Common myeloid progenitor, CD34-positive (primary cell): ENCODE measurements around the gene RAB25.
"Not testable (repeated sequence)": the region's sequence is repeated elsewhere in the genome, so short reads cannot be mapped to it uniquely, and the experiment has no call there.

Experiments
- CTCF ChIA-PET: fragments of 350-600 bp; sonication (Branson Sonifier 250); formaldehyde crosslinking; loops from one replicate; lab custom pipeline; 2021; ENCODE audit warnings: antibody characterized with exemption; lab: Charles Lee
- POLR2A ChIA-PET: fragments of 350-600 bp; sonication (Branson Sonifier 250); formaldehyde crosslinking; loops from one replicate; lab custom pipeline; 2021; ENCODE audit warnings: antibody characterized with exemption; lab: Charles Lee
- DNase-seq, 3 donors: peaks; one replicate each; pipeline versions ENCODE4 v3.0.0 to v3.0.0-alpha.2; 2013
- H3K27ac ChIP-seq, 2 experiments: 1 replicate in 1 of 2; 2 replicates in 1 of 2; pipeline ENCODE4 v1.7.0; 2013; ENCODE audit warnings: inconsistent platforms in 2 of 2, low read length in 2 of 2, mild to moderate bottlenecking in 2 of 2, low read depth in 1 of 2, moderate library complexity in 1 of 2; ENCODE audit not compliant: severe bottlenecking in 2 of 2, insufficient read depth in 1 of 2, poor library complexity in 1 of 2
- H3K27me3 ChIP-seq, 5 experiments: replicated peaks in 2 of 5; 1 replicate in 3 of 5; 2 replicates in 2 of 5; pipeline versions ENCODE4 v1.6.1 to v1.7.0; 2013; ENCODE audit warnings: low read length in 4 of 5, mild to moderate bottlenecking in 2 of 5, moderate library complexity in 2 of 5, inconsistent platforms in 1 of 5; ENCODE audit not compliant: insufficient read depth in 5 of 5, control insufficient read depth in 4 of 5
- H3K36me3 ChIP-seq, 4 experiments: 1 replicate in 2 of 4; 2 replicates in 2 of 4; pipeline versions ENCODE4 v1.6.1 to v1.7.0; 2013; ENCODE audit warnings: low read length in 3 of 4, control low read depth in 1 of 4, mild to moderate bottlenecking in 1 of 4; ENCODE audit not compliant: control insufficient read depth in 4 of 4, insufficient read depth in 4 of 4
- H3K4me1 ChIP-seq, 4 experiments: 1 replicate in 3 of 4; 2 replicates in 1 of 4; pipeline versions ENCODE4 v1.6.1 to v1.7.1; 2013; ENCODE audit warnings: low read length in 3 of 4, mild to moderate bottlenecking in 3 of 4, control low read depth in 1 of 4, inconsistent platforms in 1 of 4, moderate library complexity in 1 of 4; ENCODE audit not compliant: control insufficient read depth in 4 of 4, insufficient read depth in 4 of 4; ENCODE audit errors: control extremely low read depth in 1 of 4
- H3K4me3 ChIP-seq, 7 experiments: 1 replicate in 4 of 7; 2 replicates in 3 of 7; pipeline versions ENCODE4 v1.5.1 to v1.7.0; 2013; ENCODE audit warnings: mild to moderate bottlenecking in 7 of 7, low read length in 6 of 7, moderate library complexity in 6 of 7, inconsistent platforms in 2 of 7, low read depth in 2 of 7, control low read depth in 1 of 7; ENCODE audit not compliant: insufficient read depth in 4 of 7, control insufficient read depth in 1 of 7; ENCODE audit errors: extremely low read depth in 1 of 7
- H3K9me3 ChIP-seq, 5 experiments: 1 replicate in 4 of 5; 2 replicates in 1 of 5; pipeline versions ENCODE4 v1.6.1 to v1.7.1; 2013; ENCODE audit warnings: low read length in 4 of 5, mild to moderate bottlenecking in 2 of 5, inconsistent platforms in 1 of 5, low read depth in 1 of 5, moderate library complexity in 1 of 5; ENCODE audit not compliant: control insufficient read depth in 4 of 5, insufficient read depth in 2 of 5; ENCODE audit errors: control extremely low read depth in 1 of 5
- WGBS: methylation state at CpG from one replicate; pipeline ENCODE4 v1.1.5; 2013; ENCODE audit not compliant: insufficient coverage; 5-methylcytosine and 5-hydroxymethylcytosine counted together

Gene RAB25

GRCh38 chr1:156114919-156115513 is 54.1 kb downstream of the RAB25 start:
- ChIA-PET POLR2A (interaction anchor here (0.8 to 3.6 kb wide), 6 partner anchors 9 to 18 kb away, joined by 4 to 27 read pairs (median 8); no protein-coding TSS in a partner anchor), CTCF (interaction anchor here (0.6 to 33.0 kb wide), 4 partner anchors 14 to 81 kb away, joined by 3 to 1191 read pairs (median 59); partner anchors contain the start of gene MEX3A)
- peaks cover 0 to 8% (median 0%) of the 10 kb centered on the region in 4 experiments for H3K36me3 ChIP-seq
- H3K27ac ChIP-seq, result peak overlapping the region in 1 of 2 experiments; percentile 86
- WGBS, result 0% methylated on average over 34 of the region's 49 CpGs
- H3K4me1 ChIP-seq, result peaks cover under 1 to 55% (median 44%) of the 10 kb centered on the region in 4 experiments
- DNase-seq, result no peak
- H3K9me3 ChIP-seq, result no peaks in the 10 kb centered on the region
- H3K27me3 ChIP-seq, result peaks cover 0 to 54% (median 23%) of the 10 kb centered on the region in 5 experiments
- peak overlapping the region; percentile 69 to 95 (median 90) for H3K4me3 ChIP-seq

GRCh38 chr1:156115514-156116374 is 54.8 kb downstream of the RAB25 start:
- DNase-seq, result peak in 2 of 3 donors; percentile 39 to 48
- 15% methylated on average over 16 of the region's 19 CpGs for WGBS
- H3K27me3 ChIP-seq, result peaks cover 0 to 54% (median 23%) of the 10 kb centered on the region in 5 experiments
- H3K36me3 ChIP-seq, result peaks cover 0 to 8% (median 0%) of the 10 kb centered on the region in 4 experiments
- H3K4me3 ChIP-seq, result peak overlapping the region; percentile 69 to 95 (median 90)
- peaks cover 3 to 60% (median 49%) of the 10 kb centered on the region in 4 experiments for H3K4me1 ChIP-seq
- CTCF ChIA-PET, result interaction anchor here (1.0 to 33.0 kb wide), 3 partner anchors 13 to 20 kb away, joined by 3 to 1191 read pairs (median 115); partner anchors contain the start of gene MEX3A
- POLR2A ChIA-PET, result interaction anchor here (1.1 to 3.6 kb wide), 6 partner anchors 8 to 19 kb away, joined by 8 to 27 read pairs (median 8); no protein-coding TSS in a partner anchor
- peak overlapping the region in 1 of 2 experiments; percentile 86 for H3K27ac ChIP-seq
- no peaks in the 10 kb centered on the region for H3K9me3 ChIP-seq

- H3K27ac ChIP-seq, H3K9me3 ChIP-seq, DNase-seq, H3K36me3 ChIP-seq: not testable (repeated sequence)
- ChIA-PET POLR2A (interaction anchor here (1.6 to 3.6 kb wide), 2 partner anchors 11 to 19 kb away, joined by 9 to 13 read pairs; no protein-coding TSS in a partner anchor), CTCF (interaction anchor here (12.0 to 33.0 kb wide), 2 partner anchors 12 to 21 kb away, joined by 115 to 1191 read pairs; partner anchors contain the start of gene MEX3A)
- peaks cover 3 to 60% (median 49%) of the 10 kb centered on the region in 4 experiments for H3K4me1 ChIP-seq
- H3K4me3 ChIP-seq, result peak overlapping the region in 5 of 7 experiments; percentile 0 to 95 (median 37)
- peaks cover 0 to 48% (median 23%) of the 10 kb centered on the region in 5 experiments for H3K27me3 ChIP-seq
- WGBS, result 100% methylated on average over 1 of the region's 5 CpGs
These were observed 55.8 kb downstream of the RAB25 start for GRCh38 chr1:156116731-156117130.

DNA sequence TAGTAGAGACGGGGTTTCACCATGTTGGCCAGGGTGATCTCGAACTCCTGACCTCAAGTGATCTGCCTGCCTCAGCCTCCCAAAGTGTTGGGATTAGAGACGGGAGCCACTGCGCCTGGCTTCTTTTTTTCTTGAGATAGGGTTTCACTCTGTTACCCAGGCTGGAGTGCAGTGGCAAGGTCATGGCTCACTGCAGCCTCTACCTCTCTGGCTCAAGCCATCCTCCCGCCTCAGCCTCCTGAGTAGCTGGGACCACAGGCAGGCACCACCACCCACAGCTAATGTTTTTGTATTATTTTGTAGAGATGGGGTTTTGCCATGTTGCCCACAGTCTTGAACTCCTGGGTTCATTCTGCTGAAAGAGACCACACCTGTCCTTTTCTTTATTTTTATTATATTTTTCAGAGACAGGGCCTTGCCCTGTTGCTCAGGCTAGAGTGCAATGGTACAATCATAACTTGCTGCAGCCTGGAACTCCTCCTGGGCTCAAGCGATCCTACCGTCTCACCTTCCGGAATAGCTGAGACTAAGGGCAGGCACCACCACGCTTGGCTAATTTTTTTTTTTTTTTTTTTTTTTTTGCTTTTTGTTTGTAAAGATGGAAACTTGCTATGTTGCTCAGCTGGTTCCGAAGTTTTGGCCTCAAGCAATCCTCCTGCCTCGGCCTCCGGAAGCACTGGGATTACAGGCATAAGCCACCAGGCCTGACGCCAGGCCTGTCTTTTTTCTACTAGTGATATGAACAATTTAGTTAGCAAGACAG is 56.6 kb downstream of the RAB25 start:
- POLR2A ChIA-PET, result no interaction called here
- Histone ChIP-seq H3K9me3 (no peaks in the 10 kb centered on the region), H3K27ac (peak overlapping the region in 1 of 2 experiments; percentile 29), H3K27me3 (peaks cover 0 to 41% (median 22%) of the 10 kb centered on the region in 5 experiments), H3K4me1 (peaks cover 3 to 56% (median 46%) of the 10 kb centered on the region in 4 experiments), H3K36me3 (peaks cover 0 to 8% (median 0%) of the 10 kb centered on the region in 4 experiments), H3K4me3 (no peak overlapping the region)
- WGBS, result 100% methylated on average over 7 of the region's 13 CpGs
- CTCF ChIA-PET, result interaction anchor here (12.0 to 33.0 kb wide), 2 partner anchors 11 to 22 kb away, joined by 115 to 1191 read pairs; partner anchors contain the start of gene MEX3A
- no peak for DNase-seq

DNA sequence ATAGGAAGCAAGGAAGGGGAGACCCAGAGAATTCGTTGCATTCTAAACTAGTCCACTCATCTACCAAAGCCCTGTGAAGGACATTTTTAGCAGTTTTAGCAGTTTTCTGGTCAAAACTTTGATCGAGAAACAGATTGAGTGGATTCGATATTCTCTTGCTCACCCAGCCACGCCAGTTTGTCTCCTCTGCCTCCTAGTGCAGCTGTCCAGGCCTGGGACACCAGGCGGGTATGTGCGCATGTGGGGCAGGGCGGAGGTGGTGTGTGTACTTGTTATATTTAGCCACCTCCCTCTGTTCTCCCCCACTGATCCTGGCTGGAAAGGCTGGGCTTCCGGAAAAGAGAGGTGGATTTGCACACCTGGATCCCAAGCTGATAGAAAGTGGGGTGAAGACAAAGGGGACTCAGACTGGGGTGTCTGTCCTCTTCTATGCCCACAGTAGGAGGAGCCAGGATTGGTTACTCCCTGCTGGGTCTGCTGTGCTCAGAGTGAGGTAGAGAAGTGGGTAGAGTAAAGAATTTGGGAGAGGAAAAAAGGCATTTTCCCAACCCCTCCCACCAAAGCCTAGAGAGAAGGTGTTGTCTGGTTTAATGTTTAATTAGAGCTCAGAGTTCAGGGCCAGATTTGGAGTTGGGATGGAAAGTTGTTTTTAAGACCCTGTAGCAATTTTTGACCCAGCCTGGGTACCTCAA is 57.4 kb downstream of the RAB25 start:
- Histone ChIP-seq H3K27ac (peak overlapping the region in 1 of 2 experiments; percentile 29), H3K4me3 (no peak overlapping the region), H3K27me3 (peaks cover 0 to 34% (median 22%) of the 10 kb centered on the region in 5 experiments), H3K4me1 (peaks cover 3 to 59% (median 51%) of the 10 kb centered on the region in 4 experiments), H3K9me3 (no peaks in the 10 kb centered on the region), H3K36me3 (peaks cover 0 to 8% (median 0%) of the 10 kb centered on the region in 4 experiments)
- DNase-seq, result no peak
- WGBS, result 100% methylated on average over 7 of the region's 8 CpGs
- POLR2A ChIA-PET, result interaction anchor here (0.9 kb wide), 1 partner anchor 9 kb away, joined by 4 read pairs; no protein-coding TSS in a partner anchor
- CTCF ChIA-PET, result interaction anchor here (1.4 to 33.0 kb wide), 4 partner anchors 11 to 23 kb away, joined by 3 to 1191 read pairs (median 60); partner anchors contain the start of gene MEX3A
